GM21390 (cell line): ENCODE results near the gene BOD1L1.

Experiments used
- ATAC-seq: cut with Tn5 transposase; IDR thresholded peaks from one replicate; pipeline ENCODE4 v1.9.1; 2021; ENCODE audit not compliant: unreplicated experiment

BOD1L1 gene

GRCh38 chr4:13540446-13541175 is 86.9 kb downstream of the BOD1L1 start:
- ATAC-seq, result no peak

- no peak for ATAC-seq
Measured at GRCh38 chr4:13539619-13540445, 87.7 kb downstream of the BOD1L1 start.

DNA sequence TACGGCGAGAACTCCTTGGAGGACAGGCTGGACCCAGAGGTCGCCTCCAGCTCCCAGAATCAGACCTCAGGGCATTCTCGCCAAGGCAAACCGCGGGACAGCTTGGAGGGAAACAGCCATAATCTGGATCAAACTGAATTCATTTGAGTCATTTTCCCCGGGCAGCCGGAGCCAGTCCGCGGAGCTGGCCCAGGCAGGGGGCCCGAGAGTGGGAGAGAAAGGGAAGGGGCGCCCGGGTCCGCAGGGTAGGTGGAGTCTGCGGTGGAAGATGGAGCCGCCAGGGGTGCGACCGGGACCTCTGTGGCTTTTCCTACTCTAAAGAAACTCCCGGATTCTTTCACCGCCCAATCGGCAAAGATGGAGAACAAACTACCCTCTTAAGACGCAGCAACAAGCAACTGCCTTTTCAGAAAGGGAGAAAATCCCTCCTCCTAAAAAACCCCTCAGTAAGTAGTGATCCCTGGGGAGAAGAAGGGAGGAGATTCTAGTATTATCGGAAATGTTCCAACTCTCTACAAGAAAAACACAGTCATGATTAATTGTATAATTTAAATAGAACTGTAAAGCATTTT is 88.4 kb downstream of the BOD1L1 start:
- no peak for ATAC-seq

DNA sequence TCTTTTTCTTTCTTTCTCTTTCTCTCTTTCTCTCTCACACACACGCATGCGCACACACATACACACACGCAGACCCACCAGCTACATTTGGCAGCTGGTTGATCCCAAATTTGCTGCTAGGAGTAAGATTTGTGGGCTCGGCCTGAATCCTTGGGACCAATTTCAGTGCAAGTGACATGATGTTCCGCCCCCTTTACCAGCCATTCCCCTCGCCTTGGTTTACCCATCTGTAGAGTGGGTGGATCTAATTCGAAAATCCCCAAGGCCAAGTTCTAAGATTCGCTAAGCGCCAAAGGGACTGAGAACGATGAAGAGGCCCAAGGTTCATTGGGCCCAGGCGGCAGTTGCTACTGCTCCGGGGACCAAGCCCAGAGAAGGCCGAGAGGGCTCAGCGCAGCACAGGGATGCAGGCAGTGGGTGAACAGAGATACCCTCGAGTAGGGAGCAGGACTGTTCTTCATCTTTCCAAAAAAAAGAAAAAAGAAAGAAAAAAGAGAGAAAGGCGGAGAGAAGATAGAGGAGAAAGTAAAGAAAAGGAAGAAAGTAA is 89.0 kb downstream of the BOD1L1 start:
- no peak for ATAC-seq

- ATAC-seq, result no peak
Measured at GRCh38 chr4:13537832-13538177, 89.7 kb downstream of the BOD1L1 start.

DNA sequence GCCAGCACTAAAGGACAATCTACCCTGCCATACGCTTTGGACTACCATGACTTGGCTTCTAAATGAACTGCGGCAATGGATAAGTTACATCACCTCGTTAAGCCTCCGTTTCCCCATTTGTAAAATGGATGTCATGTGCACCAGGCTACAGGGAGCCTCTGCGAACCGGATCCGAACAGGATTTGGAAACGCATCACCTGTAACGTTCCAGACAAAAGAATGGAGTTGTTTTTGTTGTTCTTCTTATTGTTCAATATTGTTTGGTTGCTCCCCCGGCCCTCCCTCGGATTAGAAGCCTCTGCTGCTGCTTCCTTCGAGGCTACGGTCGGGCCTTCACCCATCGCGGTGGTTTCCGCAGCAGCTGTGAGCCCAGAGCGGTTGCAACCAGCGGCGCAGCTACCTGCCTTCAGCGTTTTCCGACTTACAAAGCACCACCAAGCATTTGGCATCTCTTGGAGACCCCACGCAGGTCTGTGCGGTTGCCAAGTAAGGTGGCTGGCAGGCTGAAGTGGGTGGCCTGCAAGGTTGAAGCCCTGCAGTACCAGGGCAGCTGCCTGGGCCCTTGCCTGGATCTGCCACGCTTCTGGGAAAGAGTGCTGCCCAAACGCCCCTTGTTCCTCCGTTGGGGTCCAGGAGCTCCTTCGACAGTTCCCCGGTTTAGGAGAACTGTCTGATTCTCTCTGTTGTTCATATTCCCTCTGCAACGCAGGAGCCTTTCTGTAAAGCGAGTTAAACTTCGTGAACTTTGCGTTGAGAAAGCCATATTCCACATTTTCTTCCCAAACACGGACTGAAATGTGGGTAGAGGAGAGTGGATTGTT is 90.3 kb downstream of the BOD1L1 start:
- no peak for ATAC-seq

- no peak for ATAC-seq
Measured at GRCh38 chr4:13536607-13537006, 90.9 kb downstream of the BOD1L1 start.

GRCh38 chr4:13535708-13536361 is 91.7 kb downstream of the BOD1L1 start:
- ATAC-seq, result no peak

- ATAC-seq, result no peak
Measured at GRCh38 chr4:13535118-13535517, 92.4 kb downstream of the BOD1L1 start.

DNA sequence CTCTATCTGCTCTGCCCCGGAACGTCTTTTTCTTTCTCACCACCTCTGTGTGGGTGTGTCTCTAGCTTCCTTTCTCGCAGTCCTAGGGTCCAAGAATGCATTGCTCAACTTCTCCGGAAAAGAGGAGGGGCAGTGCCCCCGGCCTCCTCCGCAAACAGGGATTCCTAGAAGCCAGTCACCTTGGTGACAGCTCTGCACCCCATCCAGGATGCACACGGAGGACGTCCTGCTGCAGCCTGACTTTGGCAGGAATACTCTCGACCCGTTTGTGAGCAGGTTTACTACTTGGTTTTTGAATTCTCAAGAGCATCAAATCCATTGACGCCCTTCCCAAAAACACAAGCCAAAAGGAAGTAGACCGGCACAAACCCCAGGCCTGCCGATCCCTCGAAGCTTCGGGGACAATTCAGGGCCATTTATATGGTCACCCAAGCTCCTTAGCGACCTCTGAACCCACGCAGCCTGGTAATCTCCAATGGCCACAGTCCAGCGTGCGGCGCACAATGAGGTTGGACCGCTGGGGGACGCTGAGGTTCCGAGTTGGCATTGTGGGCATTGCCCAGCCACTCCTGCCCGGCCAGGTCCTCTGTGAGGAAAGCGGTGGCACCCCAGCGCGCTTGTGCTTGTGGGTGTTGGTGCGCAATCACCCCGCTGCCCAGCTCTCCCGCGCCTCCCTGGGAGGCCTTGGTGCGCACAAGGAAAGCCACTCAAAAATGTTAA is 93.0 kb downstream of the BOD1L1 start:
- ATAC-seq, result no peak

- no peak for ATAC-seq
Measured at GRCh38 chr4:13533670-13534343, 93.7 kb downstream of the BOD1L1 start.

- ATAC-seq, result no peak
Measured at GRCh38 chr4:13531625-13531998, 95.9 kb downstream of the BOD1L1 start.

DNA sequence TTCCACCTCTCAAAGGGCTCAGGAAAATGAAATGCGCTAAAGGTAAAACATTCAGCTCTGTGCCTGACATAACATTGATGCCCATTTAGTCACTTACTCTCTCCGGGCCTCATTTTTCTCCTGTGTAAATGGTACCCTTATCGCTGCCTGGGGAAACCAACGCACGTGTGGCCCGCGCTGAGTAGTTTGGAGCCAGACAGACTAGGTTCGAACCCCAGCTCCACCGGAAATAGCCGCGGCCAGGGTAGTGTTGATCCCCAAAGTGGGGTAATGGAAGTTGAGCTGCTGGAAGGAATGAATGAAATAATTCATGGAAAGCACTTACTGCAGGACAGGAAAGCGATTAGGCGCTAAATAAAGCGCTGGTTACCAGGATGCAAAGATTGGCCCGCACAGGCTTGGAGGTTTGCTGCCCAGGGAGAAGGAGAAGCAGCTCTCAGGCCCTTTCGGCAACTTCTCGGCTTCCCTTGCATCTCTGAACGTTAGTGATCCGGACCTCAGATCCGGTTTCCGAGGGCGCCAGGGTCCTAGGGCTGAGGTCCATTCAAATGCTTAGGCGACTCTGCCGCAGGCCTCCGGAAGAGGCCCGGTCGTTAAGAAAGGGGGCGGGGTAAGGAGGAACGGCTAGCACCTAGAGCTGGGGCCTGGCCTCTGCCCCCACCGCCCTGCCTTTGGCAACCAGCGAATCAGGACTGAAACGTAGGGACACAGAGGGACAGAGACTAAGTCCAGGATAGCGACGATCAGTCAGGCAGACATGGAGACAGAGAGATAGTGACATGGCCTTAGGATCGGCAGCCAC is 96.5 kb downstream of the BOD1L1 start:
- ATAC-seq, result no peak

- no peak for ATAC-seq
Measured at GRCh38 chr4:13529128-13529919, 98.2 kb downstream of the BOD1L1 start.

- no peak for ATAC-seq
Measured at GRCh38 chr4:13528821-13529127, 98.8 kb downstream of the BOD1L1 start.

DNA sequence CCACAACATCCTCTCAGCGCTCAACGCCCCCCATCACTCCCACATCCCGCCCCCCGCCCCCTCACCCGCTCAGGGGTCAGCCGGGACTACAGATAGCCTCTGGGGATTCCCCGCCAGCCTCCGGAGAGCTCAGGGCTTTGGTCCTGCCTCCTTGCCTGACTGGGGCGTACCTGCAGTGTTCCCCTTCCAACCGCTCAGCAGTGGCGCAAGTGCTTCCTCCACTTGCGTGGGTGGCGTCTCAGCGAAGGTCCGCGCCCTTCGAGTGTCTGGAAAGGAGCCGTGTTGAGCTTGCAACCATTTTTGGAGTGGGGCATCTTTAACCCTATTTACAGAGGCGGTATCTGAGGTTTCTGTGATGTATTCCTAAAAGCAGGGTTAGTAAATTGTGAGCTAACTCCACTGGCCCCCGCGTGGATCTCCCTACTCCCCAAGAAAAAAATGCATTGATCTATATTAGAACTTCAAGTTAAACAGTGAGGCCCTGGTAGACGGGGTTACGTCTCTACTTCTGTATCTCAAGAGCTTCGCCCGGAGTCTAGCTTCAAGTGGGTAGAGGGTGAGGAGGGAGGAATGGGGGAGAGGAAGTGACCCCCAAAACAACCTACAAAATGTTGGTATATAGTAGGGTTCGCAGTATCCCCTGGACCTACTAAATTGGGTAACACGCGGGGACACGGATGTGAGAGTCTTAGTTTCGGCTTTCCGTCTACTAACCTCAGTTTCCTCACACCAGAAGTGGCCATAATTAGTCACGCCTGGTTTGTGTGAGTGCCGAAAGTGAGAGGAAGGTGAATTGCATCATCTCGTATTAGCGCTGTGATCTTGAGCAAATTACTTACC is 99.3 kb downstream of the BOD1L1 start:
- peak; percentile 83 for ATAC-seq
